Measurements from ENCODE around the gene LRRIQ4.

LRRIQ4 gene

GRCh38 chr3:169846458-169847193, 34.0 kb downstream of the LRRIQ4 start:
- Histone ChIP-seq H2AFZ (ENCODE audit: insufficient read depth, low read length, poor library complexity) (no peak overlapping the region), H3K14ac (ENCODE audit: low read length) (no peak overlapping the region), H4K91ac (ENCODE audit: low read depth, low read length) (no peak overlapping the region), H4K8ac (ENCODE audit: low read depth, low read length) (no peak overlapping the region), H3K4me2 (ENCODE audit: low read length) (no peak overlapping the region), H3K18ac (ENCODE audit: low read length) (no peak overlapping the region), H2BK12ac (ENCODE audit: low read length) (no peak overlapping the region), H3K27me3 (ENCODE audit: insufficient read depth, low read length) (no peaks in the 10 kb centered on the region), H4K12ac (ENCODE audit: low read depth, low read length) (no peak overlapping the region), H3K27ac (ENCODE audit: low read depth, low read length) (no peak overlapping the region), H3K36me3 (ENCODE audit: control insufficient read depth in 1 of 2, insufficient read depth in 2 of 2, low read length in 2 of 2) (no peaks in the 10 kb centered on the region), H2BK5ac (ENCODE audit: low read depth, low read length, poor library complexity) (no peak overlapping the region), H3K4me3 (ENCODE audit: low read depth, low read length) (no peak overlapping the region), H3K9ac (ENCODE audit: low read length) (no peak overlapping the region), H3K4me1 (ENCODE audit: control insufficient read depth in 1 of 2, insufficient read depth in 2 of 2, low read length in 2 of 2) (peaks cover 0 to 2% of the 10 kb centered on the region in 2 experiments), H2BK120ac (ENCODE audit: insufficient read depth, low read length, poor library complexity) (no peak overlapping the region), H3K79me2 (ENCODE audit: control insufficient read depth, insufficient read depth, low read length, poor library complexity) (no peaks in the 10 kb centered on the region), H3K4ac (ENCODE audit: low read depth, low read length) (no peak overlapping the region), H3K23ac (ENCODE audit: low read length) (no peak overlapping the region), H2AK5ac (ENCODE audit: low read length) (no peak overlapping the region), H3K9me3 (ENCODE audit: insufficient read depth, low read depth, low read length) (no peaks in the 10 kb centered on the region), H3K79me1 (ENCODE audit: low read length) (no peaks in the 10 kb centered on the region)
- WGBS (ENCODE audit: extremely low coverage, insufficient coverage, insufficient read length): no CpG with 5 or more reads among the region's 11 CpGs
- no peak for DNase-seq

GRCh38 chr3:169847896-169848295, 35.2 kb downstream of the LRRIQ4 start:
- H4K12ac ChIP-seq (ENCODE audit: low read depth, low read length): no peak overlapping the region
- no peak overlapping the region for H2AFZ ChIP-seq (ENCODE audit: insufficient read depth, low read length, poor library complexity)
- H3K14ac ChIP-seq (ENCODE audit: low read length): no peak overlapping the region
- H3K27me3 ChIP-seq (ENCODE audit: insufficient read depth, low read length): no peaks in the 10 kb centered on the region
- H3K4me1 ChIP-seq (ENCODE audit: control insufficient read depth in 1 of 2, insufficient read depth in 2 of 2, low read length in 2 of 2): peaks cover 0 to 2% of the 10 kb centered on the region in 2 experiments
- no CpG with 5 or more reads among the region's 4 CpGs for WGBS (ENCODE audit: extremely low coverage, insufficient coverage, insufficient read length)
- H3K79me2 ChIP-seq (ENCODE audit: control insufficient read depth, insufficient read depth, low read length, poor library complexity): no peaks in the 10 kb centered on the region
- H3K79me1 ChIP-seq (ENCODE audit: low read length): no peaks in the 10 kb centered on the region
- H2AK5ac ChIP-seq (ENCODE audit: low read length): no peak overlapping the region
- H3K4me3 ChIP-seq (ENCODE audit: low read depth, low read length): no peak overlapping the region
- H4K91ac ChIP-seq (ENCODE audit: low read depth, low read length): no peak overlapping the region
- no peak overlapping the region for H3K9ac ChIP-seq (ENCODE audit: low read length)
- H4K8ac ChIP-seq (ENCODE audit: low read depth, low read length): no peak overlapping the region
- peak overlapping the region; percentile 33 for H2BK120ac ChIP-seq (ENCODE audit: insufficient read depth, low read length, poor library complexity)
- no peak overlapping the region for H3K23ac ChIP-seq (ENCODE audit: low read length)
- H2BK5ac ChIP-seq (ENCODE audit: low read depth, low read length, poor library complexity): no peak overlapping the region
- H3K27ac ChIP-seq (ENCODE audit: low read depth, low read length): no peak overlapping the region
- no peaks in the 10 kb centered on the region for H3K9me3 ChIP-seq (ENCODE audit: insufficient read depth, low read depth, low read length)
- H3K36me3 ChIP-seq (ENCODE audit: control insufficient read depth in 1 of 2, insufficient read depth in 2 of 2, low read length in 2 of 2): no peaks in the 10 kb centered on the region
- H3K18ac ChIP-seq (ENCODE audit: low read length): no peak overlapping the region
- H3K4me2 ChIP-seq (ENCODE audit: low read length): no peak overlapping the region
- peak overlapping the region; percentile 49 for H2BK12ac ChIP-seq (ENCODE audit: low read length)
- DNase-seq: no peak
- no peak overlapping the region for H3K4ac ChIP-seq (ENCODE audit: low read depth, low read length)

- Histone ChIP-seq H3K4me2 (ENCODE audit: low read length) (no peak overlapping the region), H3K36me3 (ENCODE audit: control insufficient read depth in 1 of 2, insufficient read depth in 2 of 2, low read length in 2 of 2) (no peaks in the 10 kb centered on the region), H4K8ac (ENCODE audit: low read depth, low read length) (no peak overlapping the region), H2AK5ac (ENCODE audit: low read length) (no peak overlapping the region), H2AFZ (ENCODE audit: insufficient read depth, low read length, poor library complexity) (no peak overlapping the region), H3K4me3 (ENCODE audit: low read depth, low read length) (no peak overlapping the region), H3K79me1 (ENCODE audit: low read length) (no peaks in the 10 kb centered on the region), H3K23ac (ENCODE audit: low read length) (no peak overlapping the region), H3K27me3 (ENCODE audit: insufficient read depth, low read length) (no peaks in the 10 kb centered on the region), H4K91ac (ENCODE audit: low read depth, low read length) (no peak overlapping the region), H3K4ac (ENCODE audit: low read depth, low read length) (no peak overlapping the region), H2BK120ac (ENCODE audit: insufficient read depth, low read length, poor library complexity) (no peak overlapping the region), H3K9me3 (ENCODE audit: insufficient read depth, low read depth, low read length) (no peaks in the 10 kb centered on the region), H3K4me1 (ENCODE audit: control insufficient read depth in 1 of 2, insufficient read depth in 2 of 2, low read length in 2 of 2) (peaks cover 0 to 2% of the 10 kb centered on the region in 2 experiments), H2BK12ac (ENCODE audit: low read length) (no peak overlapping the region), H3K18ac (ENCODE audit: low read length) (no peak overlapping the region), H3K79me2 (ENCODE audit: control insufficient read depth, insufficient read depth, low read length, poor library complexity) (no peaks in the 10 kb centered on the region), H4K12ac (ENCODE audit: low read depth, low read length) (no peak overlapping the region), H3K27ac (ENCODE audit: low read depth, low read length) (no peak overlapping the region), H3K9ac (ENCODE audit: low read length) (no peak overlapping the region), H3K14ac (ENCODE audit: low read length) (no peak overlapping the region), H2BK5ac (ENCODE audit: low read depth, low read length, poor library complexity) (no peak overlapping the region)
- peak in 1 of 2 donors; percentile 60 for DNase-seq
- no CpG with 5 or more reads among the region's 3 CpGs for WGBS (ENCODE audit: extremely low coverage, insufficient coverage, insufficient read length)
Observed at GRCh38 chr3:169848741-169849140, 36.1 kb downstream of the LRRIQ4 start.

- Histone ChIP-seq H3K4ac (ENCODE audit: low read depth, low read length) (no peak overlapping the region), H3K4me1 (ENCODE audit: control insufficient read depth in 1 of 2, insufficient read depth in 2 of 2, low read length in 2 of 2) (peaks cover 0 to 2% of the 10 kb centered on the region in 2 experiments)
Observed at GRCh38 chr3:169850618-169851017, 37.9 kb downstream of the LRRIQ4 start.

More at GRCh38 chr3:169850618-169851017, 37.9 kb downstream of the LRRIQ4 start:
- H2BK5ac ChIP-seq (ENCODE audit: low read depth, low read length, poor library complexity): no peak overlapping the region
- H3K9ac ChIP-seq (ENCODE audit: low read length): no peak overlapping the region
- no peaks in the 10 kb centered on the region for H3K27me3 ChIP-seq (ENCODE audit: insufficient read depth, low read length)
- no peak overlapping the region for H4K12ac ChIP-seq (ENCODE audit: low read depth, low read length)
- H4K8ac ChIP-seq (ENCODE audit: low read depth, low read length): no peak overlapping the region
- no peak overlapping the region for H3K4me2 ChIP-seq (ENCODE audit: low read length)
- DNase-seq: no peak
- H3K36me3 ChIP-seq (ENCODE audit: control insufficient read depth in 1 of 2, insufficient read depth in 2 of 2, low read length in 2 of 2): no peaks in the 10 kb centered on the region
- no peak overlapping the region for H3K18ac ChIP-seq (ENCODE audit: low read length)
- H3K23ac ChIP-seq (ENCODE audit: low read length): no peak overlapping the region
- no peak overlapping the region for H3K4me3 ChIP-seq (ENCODE audit: low read depth, low read length)
- H4K91ac ChIP-seq (ENCODE audit: low read depth, low read length): no peak overlapping the region
- no peak overlapping the region for H3K14ac ChIP-seq (ENCODE audit: low read length)
- H2AK5ac ChIP-seq (ENCODE audit: low read length): no peak overlapping the region
- no peaks in the 10 kb centered on the region for H3K9me3 ChIP-seq (ENCODE audit: insufficient read depth, low read depth, low read length)
- H3K79me2 ChIP-seq (ENCODE audit: control insufficient read depth, insufficient read depth, low read length, poor library complexity): no peaks in the 10 kb centered on the region
- H2AFZ ChIP-seq (ENCODE audit: insufficient read depth, low read length, poor library complexity): no peak overlapping the region
- no peak overlapping the region for H3K27ac ChIP-seq (ENCODE audit: low read depth, low read length)
- H3K79me1 ChIP-seq (ENCODE audit: low read length): no peaks in the 10 kb centered on the region
- H2BK12ac ChIP-seq (ENCODE audit: low read length): no peak overlapping the region
- H2BK120ac ChIP-seq (ENCODE audit: insufficient read depth, low read length, poor library complexity): no peak overlapping the region

All from trophoblast cell (in vitro differentiated cells and primary cell).